GM10266 (cell line): ENCODE results near the gene CYTH3.

Experiments
- DNase-seq: peaks from one replicate; pipeline ENCODE4 v3.0.0; 2012; ENCODE audit errors: extremely low spot score
- CTCF ChIP-seq: IDR thresholded peaks from 2 replicates; pipeline ENCODE4 v1.5.1; 2012; ENCODE audit warnings: mild to moderate bottlenecking, low read depth; ENCODE audit not compliant: control insufficient read depth, insufficient read depth; ENCODE audit errors: missing control alignments

The CYTH3 gene

GRCh38 chr7:6218329-6218728 lies 54.1 kb downstream of the CYTH3 start:
- TF ChIP-seq CTCF = no peak
- DNase-seq = no peak

DNA sequence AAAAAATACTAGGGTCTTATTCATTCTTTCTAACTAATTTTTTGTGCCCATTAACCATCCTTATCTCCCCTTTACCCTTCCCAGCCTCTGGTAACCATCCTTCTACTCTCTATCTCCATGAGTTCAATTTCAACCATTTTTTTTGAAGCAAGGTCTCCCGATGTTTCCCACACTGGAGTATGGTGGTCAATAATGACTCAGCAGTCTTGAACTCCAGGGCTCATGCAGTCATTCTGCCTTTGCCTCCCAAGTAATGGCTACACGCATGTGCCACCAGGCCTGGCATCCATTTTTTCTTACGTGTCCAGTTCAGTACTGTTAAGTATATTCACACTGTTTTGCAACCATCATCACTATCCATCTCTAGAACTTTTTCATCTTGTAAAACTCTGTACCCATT lies 60.4 kb downstream of the CYTH3 start:
- DNase-seq = no peak
- TF ChIP-seq CTCF = no peak

DNA sequence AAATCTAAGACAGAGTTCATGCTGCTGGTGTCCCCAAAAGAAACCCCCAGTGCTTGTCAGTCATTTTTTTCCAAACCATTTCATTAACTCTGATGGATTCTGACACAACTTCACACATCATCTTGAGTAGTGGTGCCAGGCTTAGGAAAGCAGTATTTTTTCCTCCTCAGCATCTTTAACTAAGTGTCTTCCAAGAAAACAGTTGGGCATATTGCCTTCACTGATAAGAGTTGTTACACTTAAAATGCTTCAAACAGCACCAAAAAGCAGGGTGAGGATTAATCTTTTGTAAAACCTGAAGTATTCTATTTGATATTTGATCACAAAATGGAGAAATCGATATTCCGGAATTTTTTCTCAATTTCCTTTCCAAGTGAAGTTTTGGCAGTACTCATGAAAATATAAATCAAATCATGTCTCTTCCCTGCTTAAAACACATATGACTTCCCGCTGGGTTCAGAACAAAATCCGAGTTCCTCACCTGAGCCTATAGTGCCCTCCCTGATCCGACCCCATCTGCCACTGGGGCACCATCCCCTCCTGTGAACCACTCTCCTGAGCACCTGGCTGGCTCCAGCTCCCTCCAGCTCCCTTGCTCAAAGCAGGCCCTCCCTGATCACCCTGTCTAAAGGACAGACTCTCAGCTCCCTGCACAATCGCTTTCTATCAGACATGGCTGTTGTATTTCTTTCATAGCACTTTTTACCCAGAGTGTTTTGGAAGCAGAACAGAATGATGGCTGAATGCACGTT lies 61.6 kb downstream of the CYTH3 start:
- no peak for TF ChIP-seq CTCF
- DNase-seq = no peak

DNA sequence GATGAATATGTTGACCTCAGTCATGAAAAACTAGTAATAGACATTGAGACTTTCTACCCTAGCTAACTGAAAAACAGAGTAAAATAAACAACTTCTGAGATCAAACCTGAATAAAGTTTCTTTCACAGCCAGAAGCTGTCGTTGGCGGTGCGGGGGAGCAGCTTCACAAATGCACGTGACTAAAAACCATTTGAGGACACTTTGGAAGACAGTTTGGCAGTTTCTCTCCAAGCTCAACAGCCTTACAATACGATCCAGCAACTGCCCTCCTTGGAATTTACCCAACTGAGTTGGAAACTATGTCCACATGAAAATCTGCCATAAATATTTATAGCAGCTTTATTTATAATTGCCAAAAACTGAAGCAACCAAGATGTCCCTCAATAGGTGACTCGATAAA lies 63.1 kb downstream of the CYTH3 start:
- DNase-seq = no peak
- no peak for TF ChIP-seq CTCF

DNA sequence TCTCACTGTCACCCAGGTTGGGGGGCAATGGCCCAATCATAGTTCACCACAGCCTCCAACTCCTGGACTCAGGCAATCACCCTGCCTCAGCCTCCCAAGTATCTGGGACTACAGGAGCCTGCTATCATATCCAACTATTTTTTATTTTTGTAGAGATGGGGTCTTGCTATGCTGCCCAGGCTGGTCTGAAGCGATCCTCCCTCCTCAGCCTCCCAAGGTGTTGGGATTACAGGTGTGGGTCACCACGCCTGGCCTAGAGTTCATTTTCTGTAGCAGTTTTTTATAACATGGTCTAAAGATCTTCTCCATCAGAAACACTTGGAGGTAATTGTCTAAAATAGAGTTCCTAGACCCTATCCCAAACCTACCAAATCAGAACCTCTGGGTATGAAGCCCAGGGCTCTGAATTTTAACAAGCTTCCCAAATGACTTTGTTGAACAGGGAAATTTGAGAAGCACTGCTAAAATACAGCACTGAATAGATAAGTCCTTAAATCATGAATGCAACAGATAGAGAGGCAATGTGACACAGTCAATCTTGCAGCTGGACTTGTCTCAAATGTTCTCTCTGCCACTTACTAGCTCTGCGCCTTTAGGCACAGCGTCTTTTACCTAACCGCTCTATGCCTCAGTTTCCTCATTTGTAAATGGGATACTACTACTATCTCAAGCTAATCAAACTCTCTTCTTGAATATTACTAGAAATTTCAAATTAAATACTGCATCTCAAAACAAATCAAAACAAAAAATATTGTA lies 63.7 kb downstream of the CYTH3 start:
- TF ChIP-seq CTCF = no peak
- DNase-seq = no peak

DNA sequence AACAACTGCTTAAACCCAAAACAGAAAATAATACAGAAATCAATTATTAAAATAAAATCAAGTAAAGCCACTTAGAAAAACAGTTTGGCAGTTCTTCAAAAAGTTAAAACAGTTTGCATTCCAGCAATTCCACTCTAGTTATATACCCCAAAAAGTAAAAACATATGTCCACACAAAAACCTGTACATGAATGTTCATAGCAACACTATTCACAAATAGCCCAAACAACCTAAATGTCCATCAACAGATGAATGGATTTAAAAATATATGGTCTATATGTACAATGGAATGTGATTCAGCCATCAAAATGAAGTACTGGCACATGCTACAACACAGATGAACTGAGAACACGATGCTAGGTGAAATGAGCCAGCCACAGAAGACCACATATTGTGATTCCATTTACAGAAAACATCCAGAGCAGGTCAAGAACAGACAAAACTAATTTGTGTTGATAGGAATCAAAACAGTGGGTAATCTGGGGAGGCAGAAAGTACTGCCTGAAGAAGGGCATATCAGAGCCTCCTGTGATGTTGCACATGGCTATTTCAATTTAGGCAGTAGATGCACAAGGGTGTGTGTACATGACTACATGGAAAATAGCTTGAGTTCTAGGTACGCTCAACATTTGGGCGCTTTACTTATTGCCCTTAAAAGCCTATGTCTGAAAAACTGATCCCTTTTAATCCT lies 66.3 kb downstream of the CYTH3 start:
- TF ChIP-seq CTCF = no peak
- no peak for DNase-seq

DNA sequence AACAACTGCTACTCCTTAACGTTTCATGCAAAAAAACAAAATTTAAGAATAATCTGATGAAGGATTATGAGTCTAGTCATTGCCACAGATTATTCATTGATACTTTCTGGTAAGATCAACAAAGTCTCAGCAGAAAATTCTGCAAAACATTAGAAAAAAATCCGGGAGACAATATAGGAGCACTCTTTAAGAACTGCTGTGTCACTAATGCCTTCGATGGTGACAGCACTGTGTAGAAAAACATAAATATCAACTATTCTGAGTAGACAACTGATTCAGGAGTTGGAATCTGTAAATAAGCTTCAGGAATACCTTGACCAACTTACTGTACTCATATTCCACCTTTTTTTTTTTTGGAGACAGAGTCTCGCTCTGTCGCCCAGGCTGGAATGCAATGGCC lies 69.0 kb downstream of the CYTH3 start:
- no peak for TF ChIP-seq CTCF
- no peak for DNase-seq
